ENCODE data around the gene OSBPL9.
A peak's percentile ranks its signal among the peaks of the same experiment; 100 is the strongest.
"Not testable (repeated sequence)": the region's sequence is repeated elsewhere in the genome, so short reads cannot be mapped to it uniquely, and the experiment has no call there.

The OSBPL9 gene

GRCh38 chr1:51600529-51600928 lies 16.4 kb upstream of the OSBPL9 start:
- Histone ChIP-seq H3K27ac (ENCODE audit: low read depth, low read length) (no peak overlapping the region), H3K9ac (ENCODE audit: low read length) (no peak overlapping the region), H3K36me3 (ENCODE audit: control insufficient read depth, insufficient read depth, low read length) (no peaks in the 10 kb centered on the region), H3K4me1 (ENCODE audit: control insufficient read depth, low read depth, low read length) (no peaks in the 10 kb centered on the region), H2BK15ac (replicated peaks; ENCODE audit: low read depth) (no peak overlapping the region), H3K4ac (ENCODE audit: low read depth, low read length) (no peak overlapping the region), H4K5ac (ENCODE audit: low read length) (no peak overlapping the region), H3K79me2 (ENCODE audit: control insufficient read depth, insufficient read depth, low read length) (no peaks in the 10 kb centered on the region), H3K56ac (ENCODE audit: low read length) (no peak overlapping the region), H3K27me3 (ENCODE audit: insufficient read depth, low read length, poor library complexity) (no peaks in the 10 kb centered on the region), H2BK5ac (ENCODE audit: low read length) (no peak overlapping the region), H3K18ac (ENCODE audit: low read length) (no peak overlapping the region), H2AK5ac (ENCODE audit: low read length) (no peak overlapping the region), H3K4me2 (ENCODE audit: low read length) (no peak overlapping the region), H3K23ac (ENCODE audit: low read length) (no peak overlapping the region), H3K79me1 (ENCODE audit: low read length) (no peaks in the 10 kb centered on the region), H3K4me3 (ENCODE audit: low read length) (no peak overlapping the region), H4K8ac (ENCODE audit: low read depth, low read length) (no peak overlapping the region), H2BK120ac (ENCODE audit: low read depth, low read length) (no peak overlapping the region)
- DNase-seq, result no peak
- WGBS (ENCODE audit: extremely low coverage, insufficient coverage, low lambda C conversion rate), result no CpG with 5 or more reads among the region's 2 CpGs

GRCh38 chr1:51600965-51601364 lies 15.9 kb upstream of the OSBPL9 start:
- Histone ChIP-seq H2AK5ac (ENCODE audit: low read length) (no peak overlapping the region), H2BK15ac (replicated peaks; ENCODE audit: low read depth) (no peak overlapping the region), H3K36me3 (ENCODE audit: control insufficient read depth, insufficient read depth, low read length) (no peaks in the 10 kb centered on the region), H2BK5ac (ENCODE audit: low read length) (no peak overlapping the region), H3K56ac (ENCODE audit: low read length) (no peak overlapping the region), H3K79me1 (ENCODE audit: low read length) (no peaks in the 10 kb centered on the region), H3K4me1 (ENCODE audit: control insufficient read depth, low read depth, low read length) (no peaks in the 10 kb centered on the region), H3K79me2 (ENCODE audit: control insufficient read depth, insufficient read depth, low read length) (no peaks in the 10 kb centered on the region), H3K4me3 (ENCODE audit: low read length) (no peak overlapping the region), H3K4ac (ENCODE audit: low read depth, low read length) (no peak overlapping the region), H3K18ac (ENCODE audit: low read length) (no peak overlapping the region), H4K5ac (ENCODE audit: low read length) (no peak overlapping the region), H3K27me3 (ENCODE audit: insufficient read depth, low read length, poor library complexity) (no peaks in the 10 kb centered on the region), H3K27ac (ENCODE audit: low read depth, low read length) (no peak overlapping the region), H4K8ac (ENCODE audit: low read depth, low read length) (no peak overlapping the region), H3K9ac (ENCODE audit: low read length) (no peak overlapping the region), H3K23ac (ENCODE audit: low read length) (no peak overlapping the region), H2BK120ac (ENCODE audit: low read depth, low read length) (no peak overlapping the region), H3K4me2 (ENCODE audit: low read length) (no peak overlapping the region)
- WGBS (ENCODE audit: extremely low coverage, insufficient coverage, low lambda C conversion rate), result no CpG with 5 or more reads among the region's 1 CpG
- no peak for DNase-seq

DNA sequence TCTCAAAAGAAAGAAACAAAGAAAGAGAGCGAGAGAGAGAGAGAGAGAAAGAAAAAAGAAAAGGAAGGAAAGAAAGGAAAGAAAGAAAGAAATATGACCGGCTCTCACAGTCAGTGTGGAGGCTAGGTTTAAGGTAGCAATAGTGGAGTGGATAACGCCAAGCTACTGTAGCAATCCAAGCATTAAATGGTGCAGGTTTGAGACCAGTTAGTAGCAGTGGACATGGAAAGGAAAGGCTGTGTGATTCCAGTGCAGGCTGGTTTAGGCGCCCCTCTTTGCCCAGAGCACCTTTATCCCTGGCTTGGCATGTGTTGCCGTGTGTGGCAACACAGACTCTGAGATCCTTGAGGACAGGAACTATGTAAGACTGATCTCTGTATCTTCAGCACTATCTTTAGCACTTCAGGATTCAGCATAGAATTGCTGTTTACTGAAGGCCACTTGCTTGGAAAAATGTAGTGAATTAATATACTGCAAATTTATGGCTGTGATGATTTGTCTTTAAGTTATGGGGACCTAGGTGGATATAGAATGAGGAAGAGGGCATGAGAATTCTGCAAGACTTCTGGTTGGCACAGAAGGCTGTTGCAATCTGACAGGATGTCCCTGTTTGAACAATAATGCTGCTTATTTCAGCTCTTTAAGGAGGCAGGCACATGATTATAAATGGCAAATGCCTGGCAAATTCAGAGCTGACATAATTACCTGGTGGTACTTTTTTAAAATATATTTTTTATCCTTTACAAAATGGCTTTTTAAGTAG lies 10.8 kb upstream of the OSBPL9 start:
- H4K8ac ChIP-seq (ENCODE audit: low read depth, low read length), result no peak overlapping the region
- no peak for DNase-seq
- H3K18ac ChIP-seq (ENCODE audit: low read length), result no peak overlapping the region
- no peaks in the 10 kb centered on the region for H3K79me1 ChIP-seq (ENCODE audit: low read length)
- H3K4me1 ChIP-seq (ENCODE audit: control insufficient read depth, low read depth, low read length), result no peaks in the 10 kb centered on the region
- no peak overlapping the region for H3K27ac ChIP-seq (ENCODE audit: low read depth, low read length)
- no peak overlapping the region for H2BK5ac ChIP-seq (ENCODE audit: low read length)
- no peak overlapping the region for H3K4ac ChIP-seq (ENCODE audit: low read depth, low read length)
- H3K4me2 ChIP-seq (ENCODE audit: low read length), result no peak overlapping the region
- no peak overlapping the region for H4K5ac ChIP-seq (ENCODE audit: low read length)
- H2AK5ac ChIP-seq (ENCODE audit: low read length), result no peak overlapping the region
- no peak overlapping the region for H2BK120ac ChIP-seq (ENCODE audit: low read depth, low read length)
- no peak overlapping the region for H2BK15ac ChIP-seq (replicated peaks; ENCODE audit: low read depth)
- H3K4me3 ChIP-seq (ENCODE audit: low read length), result no peak overlapping the region
- no peaks in the 10 kb centered on the region for H3K79me2 ChIP-seq (ENCODE audit: control insufficient read depth, insufficient read depth, low read length)
- no peaks in the 10 kb centered on the region for H3K27me3 ChIP-seq (ENCODE audit: insufficient read depth, low read length, poor library complexity)
- no CpG with 5 or more reads among the region's 5 CpGs for WGBS (ENCODE audit: extremely low coverage, insufficient coverage, low lambda C conversion rate)
- no peak overlapping the region for H3K56ac ChIP-seq (ENCODE audit: low read length)
- H3K9ac ChIP-seq (ENCODE audit: low read length), result no peak overlapping the region
- no peaks in the 10 kb centered on the region for H3K36me3 ChIP-seq (ENCODE audit: control insufficient read depth, insufficient read depth, low read length)
- no peak overlapping the region for H3K23ac ChIP-seq (ENCODE audit: low read length)

DNA sequence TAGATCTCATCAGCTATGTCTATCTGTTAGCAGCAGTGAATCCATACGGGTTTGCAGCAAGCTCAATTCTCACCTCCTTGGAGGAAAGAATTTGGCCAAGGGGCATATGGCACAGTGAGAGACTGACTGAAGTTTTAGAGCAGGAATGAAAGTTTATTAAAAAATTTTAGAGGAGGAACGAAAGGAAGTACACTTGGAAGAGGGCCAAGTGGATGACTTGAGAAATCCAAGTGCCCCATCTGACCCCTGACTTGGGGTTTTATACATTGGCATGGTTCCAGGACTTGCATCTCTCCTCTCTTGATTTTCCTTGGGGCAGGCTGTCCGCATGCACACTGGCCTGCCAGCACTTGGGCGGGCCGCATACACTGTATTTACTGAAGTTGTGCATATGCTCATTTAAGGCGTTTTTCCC lies 9.2 kb upstream of the OSBPL9 start:
- WGBS (ENCODE audit: extremely low coverage, insufficient coverage, low lambda C conversion rate), result no CpG with 5 or more reads among the region's 6 CpGs
- no peak overlapping the region for H3K4ac ChIP-seq (ENCODE audit: low read depth, low read length)
- no peak overlapping the region for H2BK15ac ChIP-seq (replicated peaks; ENCODE audit: low read depth)
- H3K27ac ChIP-seq (ENCODE audit: low read depth, low read length), result no peak overlapping the region
- no peaks in the 10 kb centered on the region for H3K27me3 ChIP-seq (ENCODE audit: insufficient read depth, low read length, poor library complexity)
- no peak overlapping the region for H3K18ac ChIP-seq (ENCODE audit: low read length)
- H3K4me2 ChIP-seq (ENCODE audit: low read length), result no peak overlapping the region
- DNase-seq, result peak; percentile 53
- H3K79me1 ChIP-seq (ENCODE audit: low read length), result no peaks in the 10 kb centered on the region
- no peak overlapping the region for H3K4me3 ChIP-seq (ENCODE audit: low read length)
- H3K79me2 ChIP-seq (ENCODE audit: control insufficient read depth, insufficient read depth, low read length), result no peaks in the 10 kb centered on the region
- no peak overlapping the region for H2BK5ac ChIP-seq (ENCODE audit: low read length)
- H3K9ac ChIP-seq (ENCODE audit: low read length), result no peak overlapping the region
- no peak overlapping the region for H3K23ac ChIP-seq (ENCODE audit: low read length)
- no peaks in the 10 kb centered on the region for H3K36me3 ChIP-seq (ENCODE audit: control insufficient read depth, insufficient read depth, low read length)
- H4K5ac ChIP-seq (ENCODE audit: low read length), result no peak overlapping the region
- H4K8ac ChIP-seq (ENCODE audit: low read depth, low read length), result no peak overlapping the region
- H2AK5ac ChIP-seq (ENCODE audit: low read length), result no peak overlapping the region
- H2BK120ac ChIP-seq (ENCODE audit: low read depth, low read length), result no peak overlapping the region
- no peaks in the 10 kb centered on the region for H3K4me1 ChIP-seq (ENCODE audit: control insufficient read depth, low read depth, low read length)
- no peak overlapping the region for H3K56ac ChIP-seq (ENCODE audit: low read length)

DNA sequence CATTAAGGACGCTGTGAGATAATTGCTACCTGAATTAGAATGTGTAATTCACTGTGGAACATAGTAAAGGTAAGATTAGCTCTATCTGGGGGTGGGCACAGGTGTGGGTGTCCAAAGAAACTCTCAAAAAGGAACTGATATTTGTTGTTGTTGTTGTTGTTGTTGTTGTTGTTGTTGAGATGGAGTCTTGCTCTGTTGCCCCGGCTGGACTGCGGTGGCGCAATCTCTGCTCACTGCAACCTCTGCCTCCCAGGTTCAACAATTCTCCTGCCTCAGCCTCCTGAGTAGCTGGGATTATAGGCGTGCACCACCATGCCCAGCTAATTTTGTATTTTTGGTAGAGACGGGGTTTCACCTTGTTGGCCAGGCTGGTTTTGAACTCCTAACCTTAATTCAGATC lies 6.8 kb upstream of the OSBPL9 start:
- H3K4me3 ChIP-seq (ENCODE audit: low read length); H3K56ac ChIP-seq (ENCODE audit: low read length); H3K27me3 ChIP-seq (ENCODE audit: insufficient read depth, low read length, poor library complexity); H3K27ac ChIP-seq (ENCODE audit: low read depth, low read length); H4K5ac ChIP-seq (ENCODE audit: low read length); H3K36me3 ChIP-seq (ENCODE audit: control insufficient read depth, insufficient read depth, low read length); H3K79me1 ChIP-seq (ENCODE audit: low read length); H3K4ac ChIP-seq (ENCODE audit: low read depth, low read length); H3K9ac ChIP-seq (ENCODE audit: low read length); H2BK15ac ChIP-seq (replicated peaks; ENCODE audit: low read depth); H3K79me2 ChIP-seq (ENCODE audit: control insufficient read depth, insufficient read depth, low read length); H3K23ac ChIP-seq (ENCODE audit: low read length); H2BK120ac ChIP-seq (ENCODE audit: low read depth, low read length); H2BK5ac ChIP-seq (ENCODE audit: low read length); H2AK5ac ChIP-seq (ENCODE audit: low read length); H3K18ac ChIP-seq (ENCODE audit: low read length); H3K4me1 ChIP-seq (ENCODE audit: control insufficient read depth, low read depth, low read length); H3K4me2 ChIP-seq (ENCODE audit: low read length); H4K8ac ChIP-seq (ENCODE audit: low read depth, low read length); DNase-seq: not testable (repeated sequence)
- no CpG with 5 or more reads among the region's 6 CpGs for WGBS (ENCODE audit: extremely low coverage, insufficient coverage, low lambda C conversion rate)

DNA sequence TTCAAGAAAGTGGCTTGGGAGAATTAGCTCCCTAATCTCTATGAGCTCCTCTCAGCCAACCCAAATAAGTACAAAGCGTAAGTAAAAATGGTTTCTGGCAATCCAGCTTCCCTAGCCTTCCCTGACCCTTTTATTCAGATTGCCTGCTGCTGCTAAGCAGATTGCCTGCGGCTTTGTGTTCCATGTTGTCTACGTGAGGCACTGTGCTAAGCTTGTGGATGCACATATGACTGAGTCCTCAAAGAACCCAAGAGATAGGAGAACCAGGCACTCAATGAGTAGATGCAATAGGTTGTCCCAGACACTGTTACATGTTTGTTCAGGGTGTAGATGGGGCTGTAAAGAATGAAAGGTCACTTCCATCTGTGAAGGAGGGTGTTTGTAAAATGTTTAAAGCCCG lies 6.3 kb upstream of the OSBPL9 start:
- H3K56ac ChIP-seq (ENCODE audit: low read length), result no peak overlapping the region
- H4K8ac ChIP-seq (ENCODE audit: low read depth, low read length), result no peak overlapping the region
- DNase-seq, result no peak
- no peaks in the 10 kb centered on the region for H3K27me3 ChIP-seq (ENCODE audit: insufficient read depth, low read length, poor library complexity)
- no peak overlapping the region for H3K27ac ChIP-seq (ENCODE audit: low read depth, low read length)
- H3K79me1 ChIP-seq (ENCODE audit: low read length), result no peaks in the 10 kb centered on the region
- no peaks in the 10 kb centered on the region for H3K79me2 ChIP-seq (ENCODE audit: control insufficient read depth, insufficient read depth, low read length)
- H3K4ac ChIP-seq (ENCODE audit: low read depth, low read length), result no peak overlapping the region
- H3K36me3 ChIP-seq (ENCODE audit: control insufficient read depth, insufficient read depth, low read length), result no peaks in the 10 kb centered on the region
- no peak overlapping the region for H3K18ac ChIP-seq (ENCODE audit: low read length)
- H2BK5ac ChIP-seq (ENCODE audit: low read length), result no peak overlapping the region
- no peak overlapping the region for H2AK5ac ChIP-seq (ENCODE audit: low read length)
- WGBS (ENCODE audit: extremely low coverage, insufficient coverage, low lambda C conversion rate), result no CpG with 5 or more reads among the region's 4 CpGs
- H3K9ac ChIP-seq (ENCODE audit: low read length), result no peak overlapping the region
- H3K4me2 ChIP-seq (ENCODE audit: low read length), result no peak overlapping the region
- H3K4me3 ChIP-seq (ENCODE audit: low read length), result no peak overlapping the region
- no peak overlapping the region for H4K5ac ChIP-seq (ENCODE audit: low read length)
- H3K4me1 ChIP-seq (ENCODE audit: control insufficient read depth, low read depth, low read length), result no peaks in the 10 kb centered on the region
- H2BK15ac ChIP-seq (replicated peaks; ENCODE audit: low read depth), result no peak overlapping the region
- H3K23ac ChIP-seq (ENCODE audit: low read length), result no peak overlapping the region
- H2BK120ac ChIP-seq (ENCODE audit: low read depth, low read length), result no peak overlapping the region

Data from mesendoderm (in vitro differentiated cells).